ENCODE measurements around the gene SLC25A11.
"Not testable (repeated sequence)": the region's sequence is repeated elsewhere in the genome, so short reads cannot be mapped to it uniquely, and the experiment has no call there.

SLC25A11 gene

GRCh38 chr17:4913994-4914393, 25.9 kb downstream of the SLC25A11 start:
- DNase-seq, result no peak

GRCh38 chr17:4908711-4909496, 30.9 kb downstream of the SLC25A11 start:
- DNase-seq, result peak; percentile 55

- DNase-seq, result no peak
Observed at GRCh38 chr17:4908301-4908700, 31.5 kb downstream of the SLC25A11 start.

- not testable (repeated sequence) for DNase-seq
Observed at GRCh38 chr17:4906642-4907041, 33.2 kb downstream of the SLC25A11 start.

GRCh38 chr17:4903051-4903818, 36.6 kb downstream of the SLC25A11 start, which contains the start of gene CHRNE:
Gene CHRNE (minus strand): TSS chr17:4903098. CDS start chr17:4903063, 35 bp downstream.
- DNase-seq, result no peak

- no peak for DNase-seq
Observed at GRCh38 chr17:4902540-4902939, 37.3 kb downstream of the SLC25A11 start.

GRCh38 chr17:4901648-4902344, 38.0 kb downstream of the SLC25A11 start:
- no peak for DNase-seq

- no peak for DNase-seq
Observed at GRCh38 chr17:4901108-4901647, 38.7 kb downstream of the SLC25A11 start.

- no peak for DNase-seq
Observed at GRCh38 chr17:4900231-4901107, 39.4 kb downstream of the SLC25A11 start.

- no peak for DNase-seq
Observed at GRCh38 chr17:4899341-4900230, 40.3 kb downstream of the SLC25A11 start, which contains the start of gene C17orf107. Gene C17orf107 (plus strand): TSS chr17:4899536. CDS start chr17:4899763, 227 bp downstream.

GRCh38 chr17:4898927-4899326, 40.9 kb downstream of the SLC25A11 start:
- DNase-seq, result no peak

- no peak for DNase-seq
Observed at GRCh38 chr17:4898351-4898750, 41.5 kb downstream of the SLC25A11 start.

- DNase-seq, result no peak
Observed at GRCh38 chr17:4897785-4898184, 42.1 kb downstream of the SLC25A11 start.

- DNase-seq, result no peak
Observed at GRCh38 chr17:4897198-4897687, 42.6 kb downstream of the SLC25A11 start.

GRCh38 chr17:4896332-4897197, 43.3 kb downstream of the SLC25A11 start:
- DNase-seq, result no peak

- DNase-seq, result no peak
Observed at GRCh38 chr17:4895657-4896331, 44.1 kb downstream of the SLC25A11 start.

- DNase-seq, result no peak
Observed at GRCh38 chr17:4895121-4895520, 44.7 kb downstream of the SLC25A11 start.

- DNase-seq, result no peak
Observed at GRCh38 chr17:4893721-4894560, 45.9 kb downstream of the SLC25A11 start.
